ENCODE data around the gene CCL4L2.
"Not testable (repeated sequence)": the region's sequence is repeated elsewhere in the genome, so short reads cannot be mapped to it uniquely, and the experiment has no call there.

The CCL4L2 gene

GRCh38 chr17:36194147-36194831 lies 16.6 kb upstream of the CCL4L2 start:
- H3K4me1 ChIP-seq (ENCODE audit: control insufficient read depth, insufficient read depth, low read length); POLR2A ChIA-PET; H3K27ac ChIP-seq (ENCODE audit: extremely low read depth, low read depth, low read length); CTCF ChIA-PET; H3K9me3 ChIP-seq (ENCODE audit: control insufficient read depth, insufficient read depth, low read depth, low read length); H3K4me3 ChIP-seq (ENCODE audit: low read depth, low read length); H3K36me3 ChIP-seq (ENCODE audit: control insufficient read depth in 2 of 2, insufficient read depth in 1 of 2, low read length in 2 of 2): not testable (repeated sequence)

DNA sequence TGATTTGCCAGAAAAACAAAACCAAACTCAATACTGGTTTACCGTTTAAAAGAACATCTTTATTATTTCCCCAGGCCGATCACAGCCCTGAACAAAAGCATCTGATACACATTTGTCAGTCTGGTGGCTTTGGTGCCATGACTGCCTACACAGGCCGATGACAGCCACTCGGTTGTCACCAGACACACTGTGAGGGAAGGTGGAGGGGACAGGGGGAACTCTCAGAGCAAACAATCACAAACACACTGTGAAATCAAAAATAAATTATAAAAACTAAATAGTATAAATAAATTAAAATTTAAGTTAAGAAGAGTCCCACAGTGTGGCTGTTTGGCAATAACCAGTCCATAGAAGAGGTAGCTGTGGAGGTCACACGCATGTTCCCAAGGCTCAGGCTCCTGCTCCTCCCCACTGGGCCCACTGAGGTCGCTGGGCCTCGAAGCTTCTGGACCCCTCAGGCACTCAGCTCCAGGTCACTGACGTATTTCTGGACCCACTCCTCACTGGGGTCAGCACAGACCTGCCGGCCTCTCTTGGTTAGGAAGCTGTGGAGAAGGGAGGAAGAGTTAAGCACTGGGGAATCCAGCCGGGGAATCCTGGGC lies 15.9 kb upstream of the CCL4L2 start:
- H3K4me1 ChIP-seq (ENCODE audit: control insufficient read depth, insufficient read depth, low read length); POLR2A ChIA-PET; CTCF ChIA-PET; H3K9me3 ChIP-seq (ENCODE audit: control insufficient read depth, insufficient read depth, low read depth, low read length); H3K36me3 ChIP-seq (ENCODE audit: control insufficient read depth in 2 of 2, insufficient read depth in 1 of 2, low read length in 2 of 2); H3K27ac ChIP-seq (ENCODE audit: extremely low read depth, low read depth, low read length); H3K4me3 ChIP-seq (ENCODE audit: low read depth, low read length): not testable (repeated sequence)

- POLR2A ChIA-PET, result no interaction called here
- no peak for TF ChIP-seq ZNF37A (tag by site-specific recombination; IDR thresholded peaks at IDR 0.05)
- no peak for TF ChIP-seq ZNF202 (tag by site-specific recombination; IDR thresholded peaks at IDR 0.05; ENCODE audit: borderline replicate concordance)
- TF ChIP-seq, protein P1, sequence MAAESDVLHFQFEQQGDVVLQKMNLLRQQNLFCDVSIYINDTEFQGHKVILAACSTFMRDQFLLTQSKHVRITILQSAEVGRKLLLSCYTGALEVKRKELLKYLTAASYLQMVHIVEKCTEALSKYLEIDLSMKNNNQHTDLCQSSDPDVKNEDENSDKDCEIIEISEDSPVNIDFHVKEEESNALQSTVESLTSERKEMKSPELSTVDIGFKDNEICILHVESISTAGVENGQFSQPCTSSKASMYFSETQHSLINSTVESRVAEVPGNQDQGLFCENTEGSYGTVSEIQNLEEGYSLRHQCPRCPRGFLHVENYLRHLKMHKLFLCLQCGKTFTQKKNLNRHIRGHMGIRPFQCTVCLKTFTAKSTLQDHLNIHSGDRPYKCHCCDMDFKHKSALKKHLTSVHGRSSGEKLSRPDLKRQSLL (tag by site-specific recombination; IDR thresholded peaks at IDR 0.05), result no peak
- no peak for TF ChIP-seq PRDM10 (tag by site-specific recombination; IDR thresholded peaks at IDR 0.05)
- TF ChIP-seq ZNF660 (tag by site-specific recombination; IDR thresholded peaks at IDR 0.05), result no peak
- TF ChIP-seq ZNF280C (tag by site-specific recombination; IDR thresholded peaks at IDR 0.05), result no peak
- TF ChIP-seq ZNF624 (tag by site-specific recombination; IDR thresholded peaks at IDR 0.05), result no peak
- TF ChIP-seq ZSCAN18 (tag by site-specific recombination; IDR thresholded peaks at IDR 0.05), result no peak
- TF ChIP-seq SP3 (tag by site-specific recombination; IDR thresholded peaks at IDR 0.05), result no peak
- TF ChIP-seq ZNF768 (tag by site-specific recombination; IDR thresholded peaks at IDR 0.05), result no peak
- no peaks in the 10 kb centered on the region for H3K4me1 ChIP-seq (ENCODE audit: control insufficient read depth, insufficient read depth, low read length)
- no peak overlapping the region for H3K4me3 ChIP-seq (ENCODE audit: low read depth, low read length)
- H3K36me3 ChIP-seq (ENCODE audit: control insufficient read depth in 2 of 2, insufficient read depth in 1 of 2, low read length in 2 of 2), result no peaks in the 10 kb centered on the region
- no peak overlapping the region for H3K27ac ChIP-seq (ENCODE audit: extremely low read depth, low read depth, low read length)
- H3K9me3 ChIP-seq (ENCODE audit: control insufficient read depth, insufficient read depth, low read depth, low read length), result no peaks in the 10 kb centered on the region
- CTCF ChIA-PET, result no interaction called here
Observed at GRCh38 chr17:36195434-36196130, 15.3 kb upstream of the CCL4L2 start.

Data from HEK293 (cell line).